Neural cell (in vitro differentiated cells): ENCODE results near the gene ASIC2.

ENCODE experiments used
- EP300 ChIP-seq: fragments of 450-650 bp; conservative IDR thresholded peaks from 2 replicates; pipeline ENCODE4 v1.6.1; 2014; ENCODE audit warnings: antibody characterized with exemption, mild to moderate bottlenecking, moderate library complexity; ENCODE audit not compliant: poor library complexity, severe bottlenecking
- EZH2 ChIP-seq: fragments of 200-600, 300-800 bp; shearing (Covaris generic), sonication (generic); IDR thresholded peaks from 2 replicates; pipeline ENCODE4 v1.6.1; 2014; ENCODE audit warnings: antibody characterized with exemption, low read length, borderline replicate concordance, mild to moderate bottlenecking; ENCODE audit not compliant: insufficient read depth, poor library complexity, severe bottlenecking
- MXI1 ChIP-seq: fragments of 450-650 bp; conservative IDR thresholded peaks from 2 replicates; pipeline ENCODE4 v1.6.1; 2014; ENCODE audit warnings: antibody characterized with exemption, mild to moderate bottlenecking; ENCODE audit not compliant: poor library complexity, severe bottlenecking
- POLR2AphosphoS5 ChIP-seq: IDR thresholded peaks from 2 replicates; pipeline ENCODE4 v1.6.1; 2012
- RAD21 ChIP-seq: fragments of 450-650 bp; conservative IDR thresholded peaks from 2 replicates; pipeline ENCODE4 v1.6.1; 2014; ENCODE audit warnings: antibody characterized with exemption, mild to moderate bottlenecking, moderate library complexity
- SMC3 ChIP-seq: fragments of 450-650 bp; conservative IDR thresholded peaks from 2 replicates; pipeline ENCODE4 v1.6.1; 2014; ENCODE audit warnings: antibody characterized with exemption, mild to moderate bottlenecking, moderate library complexity; ENCODE audit not compliant: poor library complexity
- TAF1 ChIP-seq: IDR thresholded peaks from 2 replicates; pipeline ENCODE4 v1.6.1; 2012; ENCODE audit warnings: low read depth
- TF ChIP-seq, protein P1 (sequence below): fragments of 450-650 bp; IDR thresholded peaks from 2 replicates; pipeline ENCODE4 v1.5.1; 2014; ENCODE audit warnings: antibody characterized with exemption, mild to moderate bottlenecking, moderate library complexity; ENCODE audit not compliant: poor library complexity, severe bottlenecking

DNA sequence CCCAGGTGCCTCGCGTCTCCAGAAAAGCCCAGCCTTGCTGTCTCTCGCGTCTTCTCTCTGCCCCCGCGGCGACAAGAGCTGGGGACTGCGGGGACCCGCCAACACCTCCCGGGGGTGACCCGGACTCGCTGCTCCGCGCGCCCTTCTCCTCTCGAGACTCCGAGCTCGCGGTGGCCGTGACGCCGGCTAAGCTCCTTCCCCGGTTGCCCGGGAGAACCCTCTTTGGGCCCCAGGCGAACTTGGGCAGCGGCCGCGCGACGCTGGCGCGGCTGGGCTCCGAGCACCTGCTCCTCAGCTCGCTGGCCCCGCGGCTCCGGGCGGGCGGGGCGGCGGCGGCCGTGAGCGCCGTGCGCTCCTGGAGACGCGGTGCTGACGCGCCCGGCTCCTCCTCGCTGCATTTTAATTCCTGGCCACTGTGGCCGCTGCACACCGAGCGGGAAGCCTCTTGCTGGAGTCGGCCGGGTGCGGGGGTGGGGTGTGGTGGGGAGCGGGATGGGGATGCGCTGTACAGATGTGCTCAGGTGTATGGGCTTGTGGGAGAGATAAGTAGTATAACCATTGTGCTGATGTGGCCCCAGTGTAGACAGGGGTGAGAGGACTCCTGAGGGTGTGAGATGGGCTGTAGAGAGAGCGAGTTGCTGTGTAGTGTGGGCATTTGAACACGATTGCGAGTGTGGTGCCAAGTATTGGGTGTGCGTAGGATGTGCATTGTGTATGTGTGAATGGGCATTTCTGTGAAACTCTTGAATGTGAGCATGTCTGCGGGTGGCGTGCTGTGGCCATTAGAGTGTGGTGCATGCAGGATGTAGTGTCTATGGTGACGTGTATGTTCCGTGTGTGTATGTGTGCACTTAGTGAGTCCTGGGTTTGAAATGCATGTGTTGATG is at the start of gene ASIC2:
- TF ChIP-seq EZH2 (no peak), MXI1 (no peak), SMC3 (peak; percentile 41), TAF1 (no peak), RAD21 (peak; percentile 71), POLR2AphosphoS5 (no peak), EP300 (peak; percentile 14)
- TF ChIP-seq, protein P1, sequence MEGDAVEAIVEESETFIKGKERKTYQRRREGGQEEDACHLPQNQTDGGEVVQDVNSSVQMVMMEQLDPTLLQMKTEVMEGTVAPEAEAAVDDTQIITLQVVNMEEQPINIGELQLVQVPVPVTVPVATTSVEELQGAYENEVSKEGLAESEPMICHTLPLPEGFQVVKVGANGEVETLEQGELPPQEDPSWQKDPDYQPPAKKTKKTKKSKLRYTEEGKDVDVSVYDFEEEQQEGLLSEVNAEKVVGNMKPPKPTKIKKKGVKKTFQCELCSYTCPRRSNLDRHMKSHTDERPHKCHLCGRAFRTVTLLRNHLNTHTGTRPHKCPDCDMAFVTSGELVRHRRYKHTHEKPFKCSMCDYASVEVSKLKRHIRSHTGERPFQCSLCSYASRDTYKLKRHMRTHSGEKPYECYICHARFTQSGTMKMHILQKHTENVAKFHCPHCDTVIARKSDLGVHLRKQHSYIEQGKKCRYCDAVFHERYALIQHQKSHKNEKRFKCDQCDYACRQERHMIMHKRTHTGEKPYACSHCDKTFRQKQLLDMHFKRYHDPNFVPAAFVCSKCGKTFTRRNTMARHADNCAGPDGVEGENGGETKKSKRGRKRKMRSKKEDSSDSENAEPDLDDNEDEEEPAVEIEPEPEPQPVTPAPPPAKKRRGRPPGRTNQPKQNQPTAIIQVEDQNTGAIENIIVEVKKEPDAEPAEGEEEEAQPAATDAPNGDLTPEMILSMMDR, result peak; percentile 57
